NCI-H2171 (cell line): ENCODE data around the gene ZNF212.
A peak's percentile ranks its signal among the peaks of the same experiment; 100 is the strongest.

Source experiments
- DNase-seq: peaks from one replicate; lab custom pipeline; 2025; lab: John Stamatoyannopoulos, UW

The ZNF212 gene

GRCh38 chr7:149239345-149240143 is at the start of gene ZNF212:
ZNF212 (plus strand) TSS chr7:149239651; CDS start chr7:149239779, 128 bp downstream.
- peak; percentile 85 for DNase-seq

- no peak for DNase-seq
Observed at GRCh38 chr7:149191851-149192250, 47.6 kb upstream of the ZNF212 start.

GRCh38 chr7:149194799-149195179 is 44.7 kb upstream of the ZNF212 start:
- no peak for DNase-seq

DNA sequence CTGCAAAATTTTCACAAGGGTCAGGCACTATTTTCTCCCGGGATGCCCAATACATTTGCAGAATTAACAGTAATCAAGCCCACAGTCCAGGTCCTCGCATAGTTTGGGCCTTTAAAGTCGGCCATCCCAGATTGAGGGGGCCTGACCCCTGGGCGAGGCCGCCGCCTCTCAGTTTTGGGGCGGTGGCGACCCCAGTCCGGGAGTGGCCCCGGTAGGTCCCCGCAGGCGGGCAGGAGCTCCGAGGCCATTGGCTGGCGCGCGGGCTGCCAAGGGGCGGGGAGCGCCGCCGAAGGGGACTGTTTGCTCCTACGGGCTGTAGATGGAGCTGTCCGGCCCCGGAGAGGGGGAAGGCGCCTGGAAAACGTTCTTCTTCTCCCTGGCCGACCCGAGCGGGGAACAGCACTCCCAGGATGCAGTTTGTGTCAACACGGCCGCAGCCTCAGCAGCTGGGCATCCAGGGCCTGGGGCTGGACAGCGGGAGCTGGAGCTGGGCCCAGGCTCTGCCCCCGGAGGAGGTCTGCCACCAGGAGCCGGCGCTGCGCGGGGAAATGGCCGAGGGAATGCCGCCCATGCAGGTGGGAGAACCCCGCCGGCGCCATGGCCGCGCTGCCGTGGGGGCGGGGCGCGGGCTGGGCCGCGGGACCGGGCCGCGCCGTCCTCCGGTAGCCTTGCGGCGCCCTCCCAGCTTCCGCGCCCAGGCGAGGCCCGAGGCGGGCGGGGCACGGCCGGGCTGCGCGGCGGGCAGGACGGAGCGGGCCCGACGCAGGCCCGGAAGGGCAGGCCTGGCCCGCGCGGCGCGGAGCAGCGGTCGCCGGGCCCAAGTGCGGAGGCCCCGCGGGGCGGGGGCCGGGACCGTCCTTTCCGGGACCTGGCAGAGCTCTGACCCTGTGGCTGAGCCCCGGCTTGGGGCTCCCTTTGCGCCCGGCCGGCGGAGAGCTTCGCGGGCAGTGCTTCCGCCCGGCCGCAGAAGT is 44.0 kb upstream of the ZNF212 start, which contains the start of gene ZNF282:
Gene ZNF282 (plus strand): TSS at position 367 of the 971 bp plus-strand sequence. CDS start 44 bp downstream, at position 411.
- peak; percentile 75 for DNase-seq

DNA sequence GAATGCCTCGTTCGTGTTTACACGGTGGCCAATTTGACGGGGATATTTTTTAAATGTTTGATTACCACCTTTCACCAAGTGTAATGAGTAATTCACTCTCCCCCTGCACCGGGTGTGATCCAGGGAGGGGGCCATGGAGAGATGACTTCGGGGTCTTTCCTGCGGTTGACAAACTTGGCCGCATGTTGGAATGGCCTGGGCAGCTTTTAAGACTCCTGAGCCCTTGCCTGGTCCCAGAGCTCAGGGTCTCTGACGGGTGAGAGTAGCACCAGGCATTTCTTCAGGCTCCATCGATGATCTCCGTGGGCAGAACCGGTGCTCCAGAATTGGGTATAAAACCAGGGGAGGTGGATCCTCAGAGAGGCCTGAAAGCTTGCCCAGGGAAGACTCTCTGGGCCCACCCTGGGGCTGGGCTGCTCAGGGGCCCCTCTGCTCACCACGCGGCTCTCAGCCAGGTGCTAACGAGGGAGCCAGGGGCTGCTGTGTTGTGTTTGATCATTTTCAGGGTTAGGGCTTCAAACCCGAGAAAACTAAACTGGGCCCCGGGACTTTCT is 43.2 kb upstream of the ZNF212 start:
- DNase-seq = no peak

- no peak for DNase-seq
Observed at GRCh38 chr7:149196705-149197171, 42.7 kb upstream of the ZNF212 start.

DNA sequence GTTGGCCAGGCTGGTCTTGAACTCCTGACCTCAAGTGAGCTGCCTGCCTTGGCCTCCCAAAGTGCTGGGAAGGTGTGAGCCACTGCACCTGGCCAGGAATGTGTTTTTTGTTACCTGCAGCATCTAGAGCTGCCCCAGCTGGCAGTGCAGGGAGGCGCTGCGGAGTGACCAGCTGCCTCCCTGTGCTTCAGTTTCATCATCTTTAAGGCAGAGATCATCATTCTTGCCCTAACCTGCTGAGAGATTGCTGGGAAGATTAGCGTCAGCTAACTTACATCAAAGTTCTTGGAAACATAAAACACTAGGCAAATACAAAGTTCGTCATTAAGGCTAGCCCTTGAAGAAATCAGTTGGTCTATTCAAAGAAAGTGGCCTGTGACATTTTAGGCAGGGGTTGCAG is 41.8 kb upstream of the ZNF212 start:
- DNase-seq = no peak

DNA sequence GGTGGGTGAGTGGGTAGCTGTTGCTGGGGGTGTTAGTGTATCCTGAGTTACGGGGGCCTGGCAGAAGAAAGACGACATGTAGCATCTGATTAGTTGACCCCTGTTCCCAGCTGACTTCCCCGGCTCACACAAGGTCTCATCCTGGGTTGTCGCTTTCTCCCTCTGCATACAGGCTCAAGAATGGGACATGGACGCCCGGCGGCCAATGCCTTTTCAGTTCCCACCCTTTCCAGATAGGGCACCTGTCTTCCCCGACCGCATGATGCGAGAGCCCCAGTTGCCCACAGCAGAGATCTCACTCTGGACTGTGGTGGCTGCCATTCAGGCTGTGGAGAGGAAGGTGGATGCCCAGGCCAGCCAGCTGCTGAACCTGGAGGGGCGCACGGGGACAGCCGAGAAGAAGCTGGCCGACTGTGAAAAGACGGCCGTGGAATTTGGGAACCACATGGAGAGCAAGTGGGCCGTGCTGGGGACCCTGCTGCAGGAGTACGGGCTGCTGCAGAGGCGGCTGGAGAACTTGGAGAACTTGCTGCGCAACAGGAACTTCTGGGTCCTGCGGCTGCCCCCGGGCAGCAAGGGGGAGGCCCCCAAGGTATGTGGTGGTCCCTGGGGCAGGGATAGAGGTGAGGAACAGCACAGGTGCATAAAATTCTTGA is 41.2 kb upstream of the ZNF212 start:
- no peak for DNase-seq

- DNase-seq = no peak
Observed at GRCh38 chr7:149199234-149199995, 40.0 kb upstream of the ZNF212 start.

- no peak for DNase-seq
Observed at GRCh38 chr7:149202831-149203231, 36.6 kb upstream of the ZNF212 start.

GRCh38 chr7:149205690-149206381 is 33.6 kb upstream of the ZNF212 start:
- no peak for DNase-seq

- no peak for DNase-seq
Observed at GRCh38 chr7:149207324-149208035, 32.0 kb upstream of the ZNF212 start.

DNA sequence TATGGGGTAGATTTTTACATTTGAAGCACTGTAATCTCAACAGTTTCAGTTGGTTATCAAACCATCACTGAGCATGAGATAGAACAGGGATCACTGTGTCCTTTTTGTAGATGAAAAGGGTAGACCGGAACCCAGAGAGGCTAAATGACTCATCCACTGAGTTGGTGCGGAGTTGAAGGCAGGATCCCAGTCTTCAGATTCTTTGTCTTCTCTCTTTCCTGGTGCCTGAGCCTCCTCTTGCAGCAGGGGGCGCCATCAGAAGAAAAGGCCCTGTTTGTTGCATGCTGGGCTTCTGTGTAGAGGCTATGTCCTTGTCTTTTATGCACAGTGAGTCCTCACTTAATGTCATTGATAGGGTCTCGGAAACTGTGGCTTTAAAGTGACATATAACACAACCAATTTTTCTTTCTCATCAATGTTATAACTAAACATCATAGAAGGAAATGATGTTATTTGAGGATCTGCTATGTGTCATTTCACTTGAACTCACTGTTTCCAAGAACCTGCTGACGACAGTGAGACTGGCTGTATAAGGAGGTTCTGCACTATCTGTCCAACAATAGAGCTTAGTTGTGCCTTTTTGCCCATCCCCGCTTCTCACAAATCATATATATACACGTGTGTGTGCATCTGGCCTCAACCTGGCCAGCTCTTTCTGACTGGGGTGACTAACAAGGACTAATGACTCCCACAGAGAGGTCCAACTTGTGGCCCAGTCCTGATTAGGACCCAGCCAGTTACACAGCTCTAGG is 29.8 kb upstream of the ZNF212 start:
- no peak for DNase-seq

GRCh38 chr7:149210551-149210950 is 28.9 kb upstream of the ZNF212 start:
- no peak for DNase-seq

DNA sequence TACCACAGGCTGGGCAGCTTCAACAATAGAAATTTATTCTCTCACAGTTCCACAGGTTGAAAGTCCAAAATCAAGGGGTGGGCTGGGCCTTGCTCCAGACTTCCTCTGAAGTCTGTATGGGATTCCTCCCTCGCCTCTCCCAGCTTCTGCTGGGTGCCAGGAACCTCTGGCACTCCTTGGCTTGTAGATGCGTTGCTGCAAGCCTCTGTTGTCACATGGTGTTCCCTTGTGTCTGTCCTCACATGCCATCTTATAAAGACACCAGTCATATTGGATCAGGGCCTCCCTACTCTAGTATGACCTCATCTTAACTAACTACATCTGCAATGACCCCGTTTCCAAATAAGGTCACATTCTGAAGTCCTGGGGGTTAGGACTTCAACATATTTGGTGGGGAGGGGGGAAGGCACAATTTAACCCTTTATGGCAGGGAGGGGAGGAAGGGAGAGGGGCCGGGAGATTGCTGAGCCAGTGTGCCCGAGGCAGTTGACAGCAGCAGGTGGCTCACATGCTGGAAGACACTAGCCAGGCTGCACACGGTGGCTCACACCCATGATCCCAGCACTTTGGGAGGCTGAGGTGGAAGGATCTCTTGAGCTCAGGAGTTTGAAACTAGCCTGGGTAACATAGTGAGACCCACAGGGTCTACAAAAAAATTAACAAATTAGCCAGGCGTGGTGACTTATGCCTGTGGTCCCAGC is 25.3 kb upstream of the ZNF212 start:
- DNase-seq = no peak

- DNase-seq = no peak
Observed at GRCh38 chr7:149216402-149216801, 23.0 kb upstream of the ZNF212 start.

DNA sequence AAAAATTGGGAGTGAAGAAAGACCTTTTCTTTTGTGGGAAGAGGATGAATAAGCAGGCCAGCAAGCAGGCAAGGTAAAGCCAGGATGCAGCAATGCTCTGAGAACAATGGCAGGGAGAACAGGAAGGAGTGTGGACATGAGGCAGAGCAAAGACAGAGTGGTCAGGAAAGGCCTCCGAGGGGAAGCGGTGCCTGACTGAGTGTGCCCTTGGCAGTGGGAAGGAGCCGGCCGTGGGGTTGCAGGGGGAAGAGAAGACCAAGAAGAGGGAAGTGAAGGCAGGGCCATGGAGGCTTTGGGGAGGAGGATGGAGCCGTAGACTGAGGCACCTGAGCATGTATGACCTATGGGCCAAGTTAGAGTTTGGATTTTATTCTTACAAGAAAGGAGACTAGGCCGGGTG is 21.9 kb upstream of the ZNF212 start:
- DNase-seq = no peak
